Testis (tissue), 3 donors: ENCODE measurements around the gene RARG. TPM values are rescaled to one million over a fixed set of nuclear protein-coding genes. Genes with fewer than 3 reads are reported as not detected.
A peak's percentile ranks its signal among the peaks of the same experiment; 100 is the strongest.

Source experiments
- DNase-seq: peaks from one replicate; pipeline ENCODE4 v3.0.0-alpha.2; 2019
- H3K27ac ChIP-seq, 2 donors: fragments of 200-600 bp; sonication (generic); one replicate each; pipeline ENCODE4 v1.5.1; 2019
- H3K27me3 ChIP-seq: fragments of 200-600 bp; sonication (generic); one replicate; pipeline ENCODE4 v1.5.1; 2019
- H3K36me3 ChIP-seq: fragments of 200-600 bp; sonication (generic); one replicate; pipeline ENCODE4 v1.5.1; 2017; ENCODE audit warnings: low read depth; ENCODE audit errors: missing control alignments
- H3K4me1 ChIP-seq: fragments of 200-600 bp; sonication (generic); one replicate; pipeline ENCODE4 v1.5.1; 2019
- H3K4me3 ChIP-seq, 2 donors: fragments of 200-600 bp; sonication (generic); one replicate each; pipeline ENCODE4 v1.5.1; 2017 to 2019
- H3K9me3 ChIP-seq: fragments of 200-600 bp; sonication (generic); one replicate; pipeline ENCODE4 v1.5.1; 2017
- POLR2A ChIP-seq: fragments of 450-650 bp; IDR thresholded peaks from one replicate; pipeline ENCODE4 v1.6.1; 2017; ENCODE audit warnings: antibody characterized with exemption, mild to moderate bottlenecking, moderate library complexity
- WGBS, 2 donors: methylation state at CpG; one replicate each; pipeline ENCODE4 v1.1.5; 2018; 5-methylcytosine and 5-hydroxymethylcytosine counted together
- intact Hi-C: fragments of 100-400 bp; cut with DNase I; formaldehyde crosslinking; loops from one replicate; pipeline ENCODE4 v1.15.1; 2023; ENCODE audit warnings: low total_unique reads
- polyA plus RNA-seq: library from polyadenylated mRNA; stranded (reverse); fragments of 350-450 nt; fragmentation: Illumina TruSeq; extraction: RNeasy Lipid Tissue Mini Kit (QIAGEN cat#74804); gene quantifications from one replicate; pipeline ENCODE4 v1.2.3, GENCODE V29; 2014; ENCODE audit warnings: low read depth, low replicate concordance; ENCODE audit not compliant: insufficient read depth
- total RNA-seq, 2 donors: library from RNA; depleted of rRNA; stranded (reverse); fragments of >200 nt; gene quantifications; one replicate each; pipeline ENCODE4 v1.2.3, GENCODE V29; 2016
- TF ChIP-seq, protein P1 (sequence below), 3 experiments: fragments of 450-650 bp in 2 of 3; fragments of 200-600 bp in 1 of 3; sonication (generic) in 1 of 3; IDR thresholded peaks; one replicate each; pipeline ENCODE4 v1.5.1; 2016 to 2019; ENCODE audit warnings: antibody characterized with exemption in 3 of 3, mild to moderate bottlenecking in 2 of 3, moderate library complexity in 1 of 3

The RARG gene
- total and polyA plus RNA-seq, 3 donors from 2014 or later: 12.1 to 13.6 (median 12.5) TPM

DNA sequence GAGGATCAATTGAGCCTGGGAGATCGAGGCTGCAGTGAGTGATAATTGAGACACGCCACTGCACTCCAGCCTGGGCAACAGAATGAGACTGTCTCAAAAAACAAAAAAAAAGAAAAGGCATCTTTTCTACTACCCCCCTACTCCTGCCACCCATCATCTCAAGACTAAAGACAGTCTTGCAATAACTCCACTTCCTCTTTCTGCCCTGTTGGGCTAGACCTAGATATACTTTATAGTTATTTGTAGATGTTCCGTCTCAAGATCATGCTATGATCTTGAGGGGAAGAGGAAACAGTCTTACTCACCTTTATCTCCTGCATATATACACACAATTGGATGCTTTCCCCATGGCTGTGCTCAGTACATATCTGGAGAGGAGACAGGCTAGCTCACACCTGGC is 24.0 kb upstream of the RARG start:
- no peaks in the 10 kb centered on the region for H3K9me3 ChIP-seq
- intact Hi-C loops: no loop called here
- H3K27ac ChIP-seq: no peak overlapping the region
- WGBS, 2 donors: 84 to 93% methylated on average over 3 of the region's 3 CpGs
- TF ChIP-seq, protein P1, sequence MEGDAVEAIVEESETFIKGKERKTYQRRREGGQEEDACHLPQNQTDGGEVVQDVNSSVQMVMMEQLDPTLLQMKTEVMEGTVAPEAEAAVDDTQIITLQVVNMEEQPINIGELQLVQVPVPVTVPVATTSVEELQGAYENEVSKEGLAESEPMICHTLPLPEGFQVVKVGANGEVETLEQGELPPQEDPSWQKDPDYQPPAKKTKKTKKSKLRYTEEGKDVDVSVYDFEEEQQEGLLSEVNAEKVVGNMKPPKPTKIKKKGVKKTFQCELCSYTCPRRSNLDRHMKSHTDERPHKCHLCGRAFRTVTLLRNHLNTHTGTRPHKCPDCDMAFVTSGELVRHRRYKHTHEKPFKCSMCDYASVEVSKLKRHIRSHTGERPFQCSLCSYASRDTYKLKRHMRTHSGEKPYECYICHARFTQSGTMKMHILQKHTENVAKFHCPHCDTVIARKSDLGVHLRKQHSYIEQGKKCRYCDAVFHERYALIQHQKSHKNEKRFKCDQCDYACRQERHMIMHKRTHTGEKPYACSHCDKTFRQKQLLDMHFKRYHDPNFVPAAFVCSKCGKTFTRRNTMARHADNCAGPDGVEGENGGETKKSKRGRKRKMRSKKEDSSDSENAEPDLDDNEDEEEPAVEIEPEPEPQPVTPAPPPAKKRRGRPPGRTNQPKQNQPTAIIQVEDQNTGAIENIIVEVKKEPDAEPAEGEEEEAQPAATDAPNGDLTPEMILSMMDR (IDR thresholded peaks at IDR 0.05): no peak
- no peak overlapping the region for H3K4me3 ChIP-seq
- no peaks in the 10 kb centered on the region for H3K27me3 ChIP-seq
- no peaks in the 10 kb centered on the region for H3K36me3 ChIP-seq
- H3K4me1 ChIP-seq: peaks cover 17% of the 10 kb centered on the region
- no peak for DNase-seq

DNA sequence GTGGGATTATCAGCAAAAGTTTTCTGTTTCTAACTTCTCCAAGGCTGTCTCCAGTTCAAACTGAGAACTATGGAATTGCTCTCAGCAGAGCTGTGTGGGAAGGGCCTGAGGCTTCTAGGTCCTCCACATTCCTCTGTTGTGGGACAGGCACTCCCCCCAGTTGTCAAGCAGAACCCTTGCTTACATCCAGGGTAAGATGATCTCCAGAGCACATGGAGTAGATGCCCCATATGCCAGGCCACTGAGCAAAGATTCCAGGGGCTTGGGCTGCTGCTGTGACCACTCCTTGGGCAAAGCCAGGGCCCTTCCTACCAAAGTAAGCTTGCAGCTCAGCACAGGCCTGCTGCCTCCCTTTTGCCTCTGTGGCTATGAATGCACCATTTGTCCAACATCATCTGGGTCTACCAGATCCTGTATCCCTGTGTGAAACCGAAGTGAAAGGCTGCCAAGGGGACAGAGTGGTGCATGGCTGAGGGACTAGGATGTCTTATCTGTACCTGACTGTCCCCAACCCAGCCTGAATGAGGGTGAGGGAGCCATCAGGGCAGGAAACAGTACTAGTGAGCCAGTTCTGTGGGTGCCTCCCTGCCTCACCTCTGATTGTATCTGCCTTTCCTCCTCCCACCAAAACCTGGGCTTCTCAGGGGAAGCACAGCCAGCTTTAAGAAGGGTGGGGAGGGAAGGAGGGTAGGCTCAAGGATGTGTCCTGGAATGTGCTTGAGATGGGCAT is 23.0 kb upstream of the RARG start:
- TF ChIP-seq, protein P1 (IDR thresholded peaks at IDR 0.05): no peak
- TF ChIP-seq POLR2A: no peak
- Histone ChIP-seq H3K4me1 (peaks cover 20% of the 10 kb centered on the region), H3K4me3 (no peak overlapping the region), H3K27me3 (no peaks in the 10 kb centered on the region), H3K27ac (no peak overlapping the region), H3K36me3 (no peaks in the 10 kb centered on the region), H3K9me3 (no peaks in the 10 kb centered on the region)
- intact Hi-C loops: loop anchor here (5.0 kb wide), 1 partner anchor 38 kb away; no protein-coding TSS in a partner anchor
- DNase-seq: no peak
- 86 to 89% methylated on average over 1 of the region's 1 CpG for WGBS, 2 donors

DNA sequence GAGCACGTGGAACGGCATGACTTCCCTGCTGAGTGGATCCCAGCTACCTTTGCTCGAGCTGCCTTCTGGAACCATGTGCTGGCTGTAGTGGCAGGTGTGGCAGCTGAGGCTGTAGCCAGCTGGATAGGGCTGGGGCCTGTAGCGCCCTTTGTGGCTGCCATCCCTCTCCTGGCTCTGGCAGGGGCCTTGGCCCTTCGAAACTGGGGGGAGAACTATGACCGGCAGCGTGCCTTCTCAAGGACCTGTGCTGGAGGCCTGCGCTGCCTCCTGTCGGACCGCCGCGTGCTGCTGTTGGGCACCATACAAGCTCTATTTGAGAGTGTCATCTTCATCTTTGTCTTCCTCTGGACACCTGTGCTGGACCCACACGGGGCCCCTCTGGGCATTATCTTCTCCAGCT is 21.3 kb upstream of the RARG start:
- no peaks in the 10 kb centered on the region for H3K27me3 ChIP-seq
- peaks cover 20% of the 10 kb centered on the region for H3K4me1 ChIP-seq
- H3K36me3 ChIP-seq: no peaks in the 10 kb centered on the region
- no peaks in the 10 kb centered on the region for H3K9me3 ChIP-seq
- no peak overlapping the region for H3K27ac ChIP-seq
- H3K4me3 ChIP-seq: no peak overlapping the region
- 89 to 93% methylated on average over 12 to 13 of the region's 13 CpGs for WGBS, 2 donors
- DNase-seq: no peak
- intact Hi-C loops: loop anchor here (5.0 kb wide), 1 partner anchor 36 kb away; no protein-coding TSS in a partner anchor
- no peak for TF ChIP-seq POLR2A
- TF ChIP-seq, protein P1 (IDR thresholded peaks at IDR 0.05): no peak

DNA sequence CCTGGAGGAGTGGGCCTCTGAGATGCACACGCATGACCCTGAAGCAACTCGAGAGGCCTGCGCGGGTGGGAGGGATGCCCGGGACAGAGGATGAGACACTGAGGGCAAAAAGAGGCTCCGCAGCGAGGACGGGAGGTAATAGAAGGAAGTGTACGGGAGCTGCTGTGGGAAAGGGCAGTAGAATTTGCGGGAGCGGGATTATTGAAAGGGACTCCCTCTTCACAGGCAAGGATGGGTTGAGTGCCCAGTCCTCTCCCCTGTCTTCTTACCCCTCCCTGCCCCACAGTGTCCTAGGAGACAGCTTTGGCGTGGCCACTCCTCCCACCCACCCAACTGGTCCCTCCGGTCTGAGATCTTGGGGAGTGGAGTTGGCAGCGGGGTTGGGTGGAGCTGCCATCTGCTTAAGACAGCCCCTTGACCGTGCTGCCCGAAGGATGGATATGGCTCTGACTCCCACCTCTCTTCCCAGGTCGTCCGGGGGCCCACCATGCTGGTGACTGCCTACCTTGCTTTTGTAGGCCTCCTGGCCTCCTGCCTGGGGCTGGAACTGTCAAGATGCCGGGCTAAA is 20.4 kb upstream of the RARG start:
- TF ChIP-seq, protein P1 (IDR thresholded peaks at IDR 0.05): no peak
- no peak for TF ChIP-seq POLR2A
- no peak for DNase-seq
- WGBS, 2 donors: 2 to 4% methylated on average over 14 to 19 of the region's 19 CpGs
- Histone ChIP-seq H3K4me3 (peak overlapping the region; percentile 82 to 94), H3K36me3 (no peaks in the 10 kb centered on the region), H3K27ac (peak overlapping the region; percentile 84 to 93), H3K27me3 (no peaks in the 10 kb centered on the region), H3K4me1 (peaks cover 20% of the 10 kb centered on the region), H3K9me3 (no peaks in the 10 kb centered on the region)
- intact Hi-C loops: loop anchor here (5.0 kb wide), 1 partner anchor 35 kb away; no protein-coding TSS in a partner anchor
